ENCODE data around the gene PRKCI.
"Not testable (repeated sequence)": the region's sequence is repeated elsewhere in the genome, so short reads cannot be mapped to it uniquely, and the experiment has no call there.

PRKCI gene

DNA sequence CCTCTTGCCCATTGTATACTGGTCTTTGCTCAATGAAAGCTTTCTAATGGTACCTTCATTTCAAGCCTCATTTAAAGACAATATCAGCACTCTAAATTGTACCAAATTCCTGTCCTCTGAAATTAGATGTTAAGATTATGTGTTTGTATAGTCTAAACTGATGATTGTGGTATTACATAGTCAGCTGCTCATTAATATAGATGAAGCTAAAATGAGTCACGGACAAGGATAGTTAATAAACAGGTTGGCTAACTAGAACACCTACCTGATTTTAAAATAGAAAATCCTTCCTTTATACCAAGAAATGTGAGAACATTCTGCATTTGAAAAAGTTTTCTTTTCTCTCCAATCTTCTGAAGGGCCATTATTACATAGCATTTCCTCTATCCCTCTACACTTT lies 2.9 kb downstream of the PRKCI start:
- DNase-seq, result no peak

DNA sequence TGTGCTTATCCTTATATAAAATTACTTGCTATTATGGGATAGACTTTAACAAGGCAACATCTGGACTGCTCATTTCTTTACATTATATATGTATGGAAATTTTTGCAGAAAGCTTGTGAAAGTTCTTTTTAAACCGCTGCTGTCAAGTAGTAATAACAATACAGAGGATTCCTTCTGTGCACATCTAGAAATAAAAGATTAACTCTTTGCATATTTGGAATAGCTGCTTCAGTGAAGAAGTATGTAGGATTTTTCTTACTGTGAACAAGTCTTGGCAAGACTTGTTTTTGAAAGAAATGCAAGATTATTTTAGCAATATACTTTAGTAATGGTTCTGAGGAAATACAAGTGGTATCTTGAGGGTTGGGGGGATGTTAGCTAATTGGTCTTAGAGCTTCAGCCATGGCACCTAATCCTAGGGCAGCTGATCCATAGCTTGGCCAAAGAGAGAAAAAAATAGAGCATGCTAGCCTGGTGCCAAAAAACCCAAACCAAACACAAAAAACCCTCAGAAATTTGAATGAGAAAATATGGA lies 4.3 kb downstream of the PRKCI start:
- DNase-seq, result no peak

DNA sequence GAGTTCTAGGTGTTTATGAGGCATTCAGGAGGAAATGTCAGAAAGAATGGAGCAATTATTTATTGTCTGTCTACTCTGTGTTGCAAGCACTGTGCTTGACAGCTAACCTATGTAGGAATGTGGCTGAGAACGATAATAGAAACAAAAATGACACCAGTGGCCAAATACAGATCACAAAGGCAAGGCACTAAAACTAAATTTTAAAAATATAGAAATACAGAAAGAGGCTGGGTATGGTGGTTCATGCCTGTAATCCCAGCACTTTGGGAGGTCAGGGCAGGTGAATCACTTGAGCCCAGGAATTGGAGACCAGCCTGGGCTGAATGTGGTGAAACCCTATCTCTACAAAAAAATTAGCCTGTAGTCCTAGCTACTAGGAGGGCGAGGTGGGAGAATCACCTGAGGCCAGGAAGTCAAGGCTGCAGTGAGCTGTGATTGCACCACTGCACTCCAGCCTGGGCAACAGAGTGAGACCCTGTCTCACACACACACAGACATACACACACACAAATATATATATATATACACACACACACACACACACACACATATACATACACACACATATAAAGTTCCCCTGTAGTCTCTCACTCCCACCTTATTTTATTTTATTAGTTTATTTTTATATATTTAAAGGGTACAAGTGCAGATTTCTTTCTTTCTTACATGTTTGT lies 6.0 kb downstream of the PRKCI start:
- DNase-seq, result no peak

DNA sequence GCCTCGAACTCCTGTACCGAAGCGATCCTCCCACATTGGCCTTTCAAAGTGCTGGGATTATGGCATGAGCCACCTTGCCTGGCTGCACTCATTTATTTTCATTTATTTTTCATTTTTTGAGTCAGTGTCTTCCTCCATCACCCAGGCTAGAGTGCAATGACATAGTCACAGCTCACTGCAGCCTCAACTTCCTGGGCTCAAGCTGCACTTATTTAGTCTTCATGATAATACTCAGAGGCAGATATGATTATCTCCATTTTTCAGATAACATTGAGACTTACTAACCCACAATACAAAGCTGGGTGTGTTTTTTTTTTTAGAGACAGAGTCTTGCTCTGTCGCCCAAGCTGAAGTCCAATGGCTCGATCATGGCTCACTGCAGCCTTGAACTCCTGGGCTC lies 10.0 kb downstream of the PRKCI start:
- DNase-seq, result no peak

DNA sequence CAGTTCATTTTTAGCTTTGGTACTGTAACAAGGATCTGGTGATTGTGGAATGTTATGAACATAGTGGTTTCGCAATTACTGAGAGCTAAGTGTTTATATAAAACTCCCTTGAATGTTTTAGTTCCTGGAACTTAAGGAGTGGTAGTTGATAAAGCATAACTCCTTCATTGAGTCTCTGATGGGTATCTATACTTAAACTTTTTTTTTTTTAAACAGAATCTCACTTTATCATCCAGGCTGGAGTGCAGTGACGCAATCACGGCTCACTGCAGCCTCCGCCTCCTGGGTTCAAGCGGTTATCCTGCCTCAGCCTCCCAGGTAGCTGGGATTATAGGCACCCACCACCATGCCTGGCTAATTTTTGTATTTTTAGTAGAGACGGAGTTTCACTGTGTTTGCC lies 11.3 kb downstream of the PRKCI start:
- no peak for DNase-seq

DNA sequence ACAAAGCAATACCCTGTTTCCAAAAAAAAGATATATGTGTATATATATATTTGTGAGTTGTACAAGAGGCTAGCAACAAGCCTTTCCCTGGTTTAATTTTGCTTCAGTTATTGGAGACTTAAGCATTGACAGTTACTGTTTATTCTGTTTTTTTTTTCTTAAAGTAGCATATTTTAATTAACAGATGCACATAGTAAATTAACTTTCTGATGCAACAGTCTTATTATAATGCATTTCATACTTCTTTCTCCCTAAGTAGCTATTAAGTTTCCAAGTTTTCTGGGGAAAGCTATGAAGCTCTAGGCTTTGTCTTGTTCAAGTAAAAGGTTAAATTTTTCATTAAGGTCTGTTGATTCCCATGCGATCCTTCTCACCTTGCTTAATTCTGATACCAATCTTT lies 17.9 kb downstream of the PRKCI start:
- no peak for DNase-seq

DNA sequence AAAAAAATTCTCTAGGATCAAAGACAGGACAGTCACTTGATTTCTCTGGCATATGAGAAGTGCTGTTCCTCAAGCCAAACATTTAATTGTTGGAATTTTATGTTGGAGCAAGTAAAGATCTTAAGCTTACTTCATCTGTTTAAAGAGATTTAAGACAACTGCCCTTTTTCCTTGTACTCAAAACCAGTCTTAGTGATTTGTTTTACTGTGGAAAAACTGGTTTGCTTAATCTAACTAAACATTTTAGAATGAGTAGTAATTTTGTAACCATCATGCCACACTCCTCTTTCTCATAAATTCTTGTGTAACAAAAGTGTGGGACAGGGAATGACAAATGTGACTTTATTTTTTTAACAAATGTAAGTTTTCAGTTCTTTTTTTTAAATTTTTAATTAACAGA lies 18.4 kb downstream of the PRKCI start:
- no peak for DNase-seq

DNA sequence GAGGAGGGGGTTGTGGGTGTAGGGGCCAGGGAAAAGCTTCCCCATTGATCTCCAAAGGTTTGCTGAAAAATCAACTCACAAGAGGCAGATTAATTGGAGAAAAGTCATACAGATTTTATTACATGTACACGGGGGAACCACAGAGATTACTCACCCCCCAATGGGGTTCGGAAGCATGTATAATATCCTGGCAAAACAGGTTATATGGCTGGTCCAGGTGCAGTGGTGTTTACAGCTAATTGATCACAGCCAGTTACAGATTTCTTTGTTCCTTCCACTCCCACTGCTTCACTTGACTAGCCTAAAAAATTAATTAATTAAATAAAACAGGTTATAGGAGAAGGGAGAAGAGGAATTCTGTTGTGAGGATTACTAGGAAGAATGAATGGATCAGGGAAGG lies 22.4 kb downstream of the PRKCI start:
- DNase-seq, result no peak

DNA sequence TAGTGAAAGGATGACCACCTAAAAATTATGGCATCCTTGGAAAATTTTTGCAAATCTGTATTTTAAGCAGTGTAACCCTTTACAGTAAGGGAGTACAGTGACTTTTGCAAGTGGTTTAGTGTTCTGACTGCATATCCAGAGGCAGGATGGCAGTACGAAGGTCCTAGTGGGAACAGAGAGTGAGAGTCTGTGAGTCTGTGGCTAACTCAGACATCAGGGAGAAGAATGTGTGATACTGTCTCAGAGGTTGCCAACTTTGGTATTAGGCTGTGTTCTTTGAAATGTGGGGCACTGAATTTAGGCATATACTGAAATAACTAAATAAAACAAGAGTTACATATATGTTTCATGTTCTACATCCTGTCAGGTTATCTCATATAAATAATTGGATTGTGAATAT lies 25.7 kb downstream of the PRKCI start:
- DNase-seq, result no peak

DNA sequence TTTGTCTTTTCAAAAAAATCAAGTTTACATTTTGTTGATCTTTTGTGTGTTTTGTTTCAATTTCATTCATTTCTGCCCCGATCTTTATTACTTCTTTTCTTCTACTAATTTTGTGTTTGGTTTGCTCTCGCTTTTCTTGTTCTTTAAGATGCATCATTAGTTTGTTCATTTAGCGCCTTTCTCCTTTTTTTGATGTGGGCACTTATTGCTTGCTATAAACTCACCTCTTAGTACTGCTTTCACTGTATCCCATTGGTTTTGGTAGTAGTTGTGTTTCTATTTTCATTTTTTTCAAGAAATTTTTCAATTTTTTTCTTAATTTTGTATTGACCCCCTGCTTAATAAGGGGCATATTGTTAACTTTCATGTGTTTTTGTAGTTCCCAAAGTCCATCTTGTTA lies 34.4 kb downstream of the PRKCI start:
- DNase-seq, result no peak

DNA sequence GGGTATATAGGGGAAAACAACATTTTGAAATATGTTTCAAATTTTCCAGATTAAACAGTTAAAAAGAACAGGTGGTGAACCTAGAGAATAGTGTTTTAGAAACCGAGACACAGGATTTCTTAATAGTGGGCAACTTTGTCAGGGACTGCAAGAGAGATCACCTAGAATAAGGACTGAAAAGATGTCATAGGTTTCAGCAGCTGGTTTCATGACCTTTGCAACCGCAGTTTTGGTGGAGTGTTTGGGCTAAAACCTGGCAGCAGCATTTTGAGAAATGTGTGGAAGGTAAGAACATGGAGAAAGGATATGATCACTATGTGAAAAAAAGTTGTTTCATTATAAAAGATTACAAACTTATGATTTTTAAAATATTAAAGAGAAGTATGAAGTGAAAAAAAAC lies 34.9 kb downstream of the PRKCI start:
- no peak for DNase-seq

DNA sequence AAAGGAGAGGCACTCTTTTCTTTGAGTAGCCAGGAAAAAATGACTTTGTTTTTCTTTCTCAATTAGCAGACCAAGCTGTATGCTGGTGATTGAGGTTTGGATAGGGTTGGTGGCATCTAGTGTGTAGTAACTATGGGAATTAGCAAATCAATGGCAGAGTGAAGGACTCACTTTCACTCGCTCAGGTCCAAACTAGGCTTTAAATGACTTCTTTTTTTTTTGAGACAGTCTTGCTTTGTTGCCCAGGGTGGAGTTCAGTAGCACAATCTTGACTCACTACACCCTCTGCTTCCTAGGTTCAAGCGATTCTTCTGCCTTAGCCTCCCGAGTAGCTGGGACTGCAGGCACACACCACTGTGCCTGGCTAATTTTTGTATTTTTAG lies 35.9 kb downstream of the PRKCI start:
- DNase-seq, result no peak

DNA sequence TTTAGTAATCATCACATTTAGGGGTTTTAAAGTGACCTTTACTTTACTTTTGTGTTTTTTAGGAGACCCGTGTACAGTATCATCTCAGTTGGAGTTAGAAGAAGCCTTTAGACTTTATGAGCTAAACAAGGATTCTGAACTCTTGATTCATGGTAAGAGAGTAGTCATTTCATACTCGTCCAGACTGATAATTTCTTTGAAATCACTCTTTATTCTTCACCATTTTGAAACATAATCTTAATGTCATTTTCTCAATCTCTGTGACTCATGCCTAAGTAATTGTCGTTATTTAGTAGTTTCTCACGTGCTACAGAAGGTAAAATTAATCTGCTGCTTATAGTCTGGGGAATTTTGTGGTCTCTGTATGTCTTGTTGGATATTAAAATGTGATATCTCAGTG lies 37.7 kb downstream of the PRKCI start:
- no peak for DNase-seq

DNA sequence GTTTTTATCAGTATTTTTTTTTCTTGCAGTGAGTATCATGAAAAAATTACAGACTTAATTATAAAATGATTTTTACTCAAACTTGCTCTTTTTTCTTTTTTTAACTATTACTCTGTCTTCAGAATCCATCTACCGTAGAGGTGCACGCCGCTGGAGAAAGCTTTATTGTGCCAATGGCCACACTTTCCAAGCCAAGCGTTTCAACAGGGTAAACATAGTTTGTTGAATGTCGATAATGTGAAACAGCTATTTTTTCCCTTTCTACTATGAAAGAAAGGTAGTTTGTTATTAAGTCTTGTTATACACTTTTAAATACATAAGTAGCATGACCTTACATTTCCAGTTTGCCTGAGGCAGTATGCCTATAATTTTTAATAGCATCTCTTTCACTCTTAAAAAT lies 45.6 kb downstream of the PRKCI start:
- no peak for DNase-seq

DNA sequence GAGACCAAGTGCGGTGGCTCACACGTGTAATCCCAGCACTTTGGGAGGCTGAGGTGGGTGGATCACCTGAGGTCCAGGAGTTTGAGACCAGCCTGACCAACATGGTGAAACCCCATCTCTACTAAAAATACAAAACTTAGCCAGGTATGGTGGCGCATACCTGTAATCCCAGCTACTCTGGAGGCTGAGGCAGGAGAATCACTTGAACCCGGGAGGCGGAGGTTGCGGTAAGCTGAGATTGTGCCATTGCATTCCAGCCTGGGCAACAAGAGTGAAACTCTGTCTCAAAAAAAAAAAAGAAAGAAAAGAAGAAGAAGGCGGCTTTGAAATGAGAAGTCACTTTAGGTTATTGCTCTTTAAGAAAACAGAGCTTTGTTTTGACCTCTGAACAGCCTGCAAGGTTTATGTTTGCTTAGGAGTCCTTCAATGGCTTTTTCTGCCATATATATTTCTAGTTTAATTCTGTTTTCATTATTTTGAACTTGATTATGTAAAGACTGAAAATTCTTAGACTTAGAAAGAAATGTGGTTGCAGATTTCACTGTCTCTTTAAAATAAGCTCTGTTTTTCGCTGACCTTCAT lies 47.5 kb downstream of the PRKCI start:
- DNase-seq, result not testable (repeated sequence)

DNA sequence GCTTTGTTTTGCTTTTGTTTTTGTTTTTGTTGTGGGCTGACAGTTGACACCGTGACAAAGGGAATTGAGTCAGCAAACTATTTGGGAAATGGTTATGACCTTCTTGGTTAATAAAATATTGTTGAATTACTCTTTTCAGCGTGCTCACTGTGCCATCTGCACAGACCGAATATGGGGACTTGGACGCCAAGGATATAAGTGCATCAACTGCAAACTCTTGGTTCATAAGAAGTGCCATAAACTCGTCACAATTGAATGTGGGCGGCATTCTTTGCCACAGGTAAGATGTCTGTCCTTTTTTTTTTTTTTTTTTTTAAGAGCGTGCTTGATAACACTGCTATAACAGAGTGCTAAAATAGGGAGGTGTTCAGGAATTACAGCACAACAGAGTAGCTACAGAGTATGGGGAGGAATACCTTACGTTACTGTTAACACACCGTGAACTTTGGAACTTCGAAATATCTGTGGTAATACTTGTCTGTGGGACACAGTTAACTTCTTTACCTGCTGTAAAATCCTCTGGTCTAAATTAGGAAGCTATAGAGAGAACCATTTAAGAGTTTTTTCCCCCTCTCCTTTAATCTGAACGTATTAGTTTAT lies 48.2 kb downstream of the PRKCI start:
- no peak for DNase-seq

DNA sequence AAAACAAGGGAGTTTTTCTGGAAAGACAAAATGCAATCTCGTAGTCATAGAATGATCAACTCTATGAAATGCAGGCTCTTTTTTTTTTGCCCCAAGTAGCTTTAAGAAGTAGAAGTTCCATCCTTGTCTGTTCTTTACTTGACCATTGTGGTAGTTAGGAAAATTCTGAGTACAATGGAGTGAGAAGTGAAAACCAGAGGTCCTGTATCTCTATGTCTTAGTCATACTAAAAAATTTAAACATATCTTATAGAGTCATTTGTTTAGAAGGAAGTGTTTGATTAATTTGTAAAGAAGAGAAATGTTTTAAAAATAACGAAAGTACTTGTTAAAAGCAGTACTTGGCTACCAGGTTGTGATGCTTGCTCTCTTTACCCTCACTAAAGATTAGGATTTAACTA lies 52.4 kb downstream of the PRKCI start:
- DNase-seq, result no peak

DNA sequence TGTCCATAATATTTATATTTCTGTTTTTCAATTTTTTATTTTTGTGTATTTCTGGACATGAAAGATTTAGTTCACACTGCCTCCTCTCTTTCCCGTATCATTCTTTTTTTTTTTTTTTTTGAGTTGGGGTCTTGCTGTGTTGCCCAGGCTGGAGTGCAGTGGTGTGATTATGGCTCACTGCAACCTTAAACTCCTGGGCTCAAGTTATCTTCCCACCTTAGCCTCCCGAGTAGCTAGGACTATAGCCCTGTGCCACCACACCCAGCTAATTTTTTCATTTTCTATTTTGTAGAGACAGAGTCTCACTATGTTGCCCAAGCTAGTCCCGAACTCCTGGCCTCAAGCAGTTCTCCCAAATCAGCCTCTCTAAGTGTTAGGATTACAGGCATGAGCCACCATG lies 53.6 kb downstream of the PRKCI start:
- DNase-seq, result no peak

DNA sequence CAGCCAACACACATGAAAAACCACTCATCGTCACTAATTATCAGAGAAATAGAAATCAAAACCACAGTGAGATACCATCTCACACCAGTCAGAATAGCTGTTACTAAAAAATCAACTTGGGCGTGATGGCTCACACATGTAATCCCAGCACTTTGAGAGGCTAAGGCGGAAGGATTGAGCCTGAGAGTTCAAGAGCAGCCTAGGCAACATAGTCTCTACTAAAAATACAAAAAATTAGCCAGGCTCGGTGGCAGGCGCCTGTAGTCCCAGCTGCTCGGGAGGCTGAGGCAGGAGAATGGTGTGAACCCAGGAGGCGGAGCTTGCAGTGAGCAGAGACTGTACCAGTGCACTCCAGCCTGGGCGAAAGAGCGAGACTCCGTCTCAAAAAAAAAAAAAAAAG lies 55.1 kb downstream of the PRKCI start:
- not testable (repeated sequence) for DNase-seq

DNA sequence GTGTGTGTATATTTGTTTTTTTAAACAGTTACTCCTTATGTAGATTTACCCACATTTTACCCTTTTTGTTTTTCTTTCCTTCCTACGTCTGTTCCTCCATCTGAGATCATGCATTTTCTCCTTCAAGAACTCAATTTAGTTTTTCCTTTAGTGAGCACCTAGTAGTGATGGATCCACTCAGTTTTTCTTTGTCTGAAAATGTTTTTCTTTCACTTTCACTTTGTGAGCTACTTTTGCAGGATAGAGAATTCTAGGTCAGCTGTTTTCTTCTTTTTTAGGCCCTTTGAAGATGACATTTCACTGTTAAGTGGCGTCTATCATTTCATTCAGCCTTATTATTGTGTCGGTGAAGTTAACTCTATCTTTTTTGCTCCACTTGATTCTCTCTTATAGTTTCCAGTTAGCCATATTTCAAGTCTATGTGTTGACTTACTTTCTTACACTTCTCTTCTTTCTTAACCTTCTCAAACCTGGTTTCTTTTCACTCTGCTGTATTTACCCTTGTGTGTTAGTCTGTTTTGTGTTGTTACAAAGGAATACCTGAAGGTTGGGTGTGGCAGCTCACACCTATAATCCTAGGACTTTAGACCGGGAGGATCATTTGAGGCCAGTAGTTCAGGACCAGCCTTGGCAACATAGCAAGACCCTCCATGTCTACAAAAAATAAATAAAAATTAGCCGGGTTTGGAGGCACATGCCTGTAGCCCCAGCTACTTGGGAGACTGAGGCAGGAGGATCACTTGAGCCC lies 55.8 kb downstream of the PRKCI start:
- DNase-seq, result no peak

DNA sequence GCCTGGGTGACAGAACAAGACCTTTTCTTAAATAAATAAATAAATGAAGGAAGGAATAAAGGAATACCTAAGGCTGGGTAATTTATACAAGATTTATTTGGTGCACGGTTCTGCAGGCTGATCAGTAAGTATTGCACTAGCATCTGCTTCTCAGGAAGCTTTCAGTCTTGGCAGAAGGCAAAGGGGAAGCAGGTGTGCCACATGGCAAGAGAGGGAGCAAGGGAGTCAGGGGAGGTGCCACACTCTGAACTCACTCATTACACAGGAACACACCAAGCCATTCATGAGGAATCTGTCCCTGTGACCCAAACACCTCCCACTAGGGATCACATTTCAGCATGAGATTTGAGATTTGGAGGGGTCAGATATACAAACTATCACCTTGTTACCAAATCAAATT lies 56.4 kb downstream of the PRKCI start:
- peak; percentile 78 for DNase-seq

DNA sequence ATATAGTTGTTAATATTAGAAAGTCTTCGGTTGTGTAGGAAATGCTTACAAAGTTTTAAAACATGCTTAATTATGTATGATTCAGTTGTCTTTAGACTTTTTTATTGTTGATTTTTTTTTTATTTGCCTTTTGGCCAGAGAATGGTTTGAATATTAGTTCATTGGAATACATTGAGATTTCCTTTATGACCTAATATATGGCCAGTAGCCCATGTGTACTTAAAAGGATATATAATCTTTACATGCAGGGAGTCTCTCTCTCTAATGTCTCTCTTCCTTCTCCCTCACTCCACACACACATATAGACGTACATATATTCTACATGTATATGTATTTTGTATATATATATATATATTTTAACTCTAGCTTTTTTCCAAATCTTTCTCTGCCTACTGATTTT lies 68.0 kb downstream of the PRKCI start:
- DNase-seq, result no peak

DNA sequence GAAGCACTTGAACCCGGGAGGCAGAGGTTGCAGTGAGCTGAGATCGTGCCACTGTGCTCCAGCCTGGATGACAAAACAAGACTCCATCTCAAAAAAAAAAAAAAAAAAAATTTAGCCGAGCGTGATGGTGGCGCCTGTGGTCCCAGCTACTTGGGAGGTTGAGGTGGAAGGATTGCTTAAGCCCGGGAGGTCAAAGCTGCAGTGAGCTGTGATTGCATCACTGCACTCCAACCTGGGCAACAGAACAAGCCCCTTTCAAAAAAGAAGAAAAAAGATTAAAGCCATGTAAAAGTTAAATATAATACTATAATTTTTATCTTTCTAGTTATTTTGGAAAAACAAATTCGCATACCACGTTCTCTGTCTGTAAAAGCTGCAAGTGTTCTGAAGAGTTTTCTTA lies 73.4 kb downstream of the PRKCI start:
- DNase-seq, result no peak

DNA sequence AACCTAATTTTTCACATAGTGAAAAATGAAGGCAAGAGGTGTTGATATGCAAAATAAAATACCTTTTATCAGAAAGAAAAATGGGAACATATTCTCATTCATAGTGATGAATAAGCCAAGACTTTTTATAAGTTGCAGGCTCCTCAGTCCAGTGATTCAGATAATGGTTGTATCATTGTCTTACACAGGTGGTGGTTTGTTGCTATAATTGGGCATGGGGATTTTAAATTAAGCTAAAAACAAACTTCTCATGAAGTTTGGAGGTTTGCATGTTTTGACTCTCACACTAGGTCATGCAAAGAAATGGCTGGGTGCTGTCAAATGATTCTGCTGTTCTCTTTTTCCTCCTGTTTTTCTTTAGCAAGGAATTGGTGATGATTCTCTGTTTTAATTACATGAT lies 74.5 kb downstream of the PRKCI start:
- no peak for DNase-seq
